GM10266 (cell line): ENCODE data around the gene TANC1.

ENCODE experiments used
- DNase-seq: peaks from one replicate; pipeline ENCODE4 v3.0.0; 2012; ENCODE audit errors: extremely low spot score
- CTCF ChIP-seq: IDR thresholded peaks from 2 replicates; pipeline ENCODE4 v1.5.1; 2012; ENCODE audit warnings: mild to moderate bottlenecking, low read depth; ENCODE audit not compliant: control insufficient read depth, insufficient read depth; ENCODE audit errors: missing control alignments

Gene TANC1

GRCh38 chr2:159003555-159003954, 35.1 kb downstream of the TANC1 start:
- TF ChIP-seq CTCF = no peak
- DNase-seq = no peak

GRCh38 chr2:159004849-159005248, 36.4 kb downstream of the TANC1 start:
- TF ChIP-seq CTCF = no peak
- DNase-seq = no peak

- DNase-seq = no peak
- TF ChIP-seq CTCF = no peak
Observed at GRCh38 chr2:159009940-159010339, 41.5 kb downstream of the TANC1 start.

GRCh38 chr2:159010340-159010739, 41.9 kb downstream of the TANC1 start:
- no peak for TF ChIP-seq CTCF
- no peak for DNase-seq

GRCh38 chr2:159010963-159011362, 42.5 kb downstream of the TANC1 start:
- DNase-seq = no peak
- TF ChIP-seq CTCF = no peak

GRCh38 chr2:159012142-159012541, 43.7 kb downstream of the TANC1 start:
- TF ChIP-seq CTCF = no peak
- DNase-seq = no peak

- no peak for TF ChIP-seq CTCF
- no peak for DNase-seq
Observed at GRCh38 chr2:159013103-159013502, 44.7 kb downstream of the TANC1 start.
